ENCODE results near the gene ARHGAP11A.

ARHGAP11A gene

DNA sequence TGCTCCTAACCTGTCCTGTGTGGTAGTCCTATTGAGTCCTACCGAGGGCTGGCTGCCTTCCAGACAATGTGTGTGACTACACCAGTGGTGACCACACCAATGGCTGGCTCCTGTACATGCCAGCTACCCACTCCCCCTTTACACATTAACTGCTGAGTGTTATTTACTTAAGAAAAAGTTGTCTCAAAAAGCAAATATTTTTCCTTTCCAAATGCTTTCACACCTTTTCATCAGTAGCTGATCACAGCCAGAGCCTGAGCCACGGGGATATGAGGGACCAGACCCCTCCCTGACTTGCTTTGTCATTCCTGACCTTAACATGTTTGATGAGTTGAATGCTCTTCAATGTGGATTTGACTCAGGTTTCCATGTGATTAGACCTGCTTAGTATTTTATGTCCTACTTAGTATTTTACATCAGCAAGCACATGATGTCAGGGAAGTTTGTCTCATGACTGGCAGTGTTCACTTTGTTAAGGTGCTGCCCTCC lies 72.9 kb downstream of the ARHGAP11A start:
- DNase-seq (ENCODE audit: low spot score), result no peak
